Suprapubic skin (tissue), 3 donors: ENCODE measurements around the gene EXD3.

Source experiments
- EP300 ChIP-seq: sonication (generic); formaldehyde crosslinking; IDR thresholded peaks from one replicate; pipeline ENCODE4 v1.6.1; 2017; ENCODE audit warnings: antibody characterized with exemption
- TF ChIP-seq, protein P1 (sequence below), 2 donors: fragments of 200-600 bp in 1 of 2; fragments of 450-650 bp in 1 of 2; sonication (generic) in 1 of 2; IDR thresholded peaks; one replicate each; pipeline ENCODE4 v1.5.1; 2016 to 2019; ENCODE audit warnings: antibody characterized with exemption in 2 of 2, mild to moderate bottlenecking in 1 of 2, moderate library complexity in 1 of 2

DNA sequence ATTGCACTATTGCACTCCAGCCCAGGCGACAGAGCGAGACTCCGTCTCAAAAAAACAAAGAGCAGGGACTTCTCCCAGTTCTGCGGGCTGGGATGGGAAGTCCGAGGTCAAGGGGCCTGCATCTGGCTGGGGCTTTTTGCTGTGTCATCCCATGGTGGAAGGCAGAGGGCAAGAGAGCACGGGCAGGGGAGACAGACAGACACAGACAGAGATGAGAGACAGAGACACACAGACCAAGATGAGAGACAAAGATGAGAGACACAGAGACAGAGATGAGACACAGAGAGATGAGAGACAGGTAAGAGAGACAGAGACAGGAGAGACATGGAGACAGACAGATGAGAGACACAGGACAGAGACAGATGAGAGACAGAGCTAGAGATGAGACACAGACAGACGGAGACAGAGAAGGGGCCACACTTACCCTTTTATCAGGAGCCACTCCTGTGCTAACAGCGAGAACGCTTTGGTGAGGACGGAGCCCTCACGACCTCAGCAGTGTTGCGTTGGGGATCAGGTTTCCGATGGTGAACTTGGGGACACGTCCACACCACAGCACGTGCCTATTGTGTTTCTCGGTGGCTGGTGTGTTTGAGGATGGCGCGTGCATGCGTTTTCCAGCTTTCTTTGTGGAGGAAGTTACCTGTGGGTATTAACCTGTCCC is 154.3 kb downstream of the EXD3 start:
- TF ChIP-seq, protein P1, sequence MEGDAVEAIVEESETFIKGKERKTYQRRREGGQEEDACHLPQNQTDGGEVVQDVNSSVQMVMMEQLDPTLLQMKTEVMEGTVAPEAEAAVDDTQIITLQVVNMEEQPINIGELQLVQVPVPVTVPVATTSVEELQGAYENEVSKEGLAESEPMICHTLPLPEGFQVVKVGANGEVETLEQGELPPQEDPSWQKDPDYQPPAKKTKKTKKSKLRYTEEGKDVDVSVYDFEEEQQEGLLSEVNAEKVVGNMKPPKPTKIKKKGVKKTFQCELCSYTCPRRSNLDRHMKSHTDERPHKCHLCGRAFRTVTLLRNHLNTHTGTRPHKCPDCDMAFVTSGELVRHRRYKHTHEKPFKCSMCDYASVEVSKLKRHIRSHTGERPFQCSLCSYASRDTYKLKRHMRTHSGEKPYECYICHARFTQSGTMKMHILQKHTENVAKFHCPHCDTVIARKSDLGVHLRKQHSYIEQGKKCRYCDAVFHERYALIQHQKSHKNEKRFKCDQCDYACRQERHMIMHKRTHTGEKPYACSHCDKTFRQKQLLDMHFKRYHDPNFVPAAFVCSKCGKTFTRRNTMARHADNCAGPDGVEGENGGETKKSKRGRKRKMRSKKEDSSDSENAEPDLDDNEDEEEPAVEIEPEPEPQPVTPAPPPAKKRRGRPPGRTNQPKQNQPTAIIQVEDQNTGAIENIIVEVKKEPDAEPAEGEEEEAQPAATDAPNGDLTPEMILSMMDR (IDR thresholded peaks at IDR 0.05) = no peak
- no peak for TF ChIP-seq EP300
